ENCODE measurements around the gene RMDN2.

DNA sequence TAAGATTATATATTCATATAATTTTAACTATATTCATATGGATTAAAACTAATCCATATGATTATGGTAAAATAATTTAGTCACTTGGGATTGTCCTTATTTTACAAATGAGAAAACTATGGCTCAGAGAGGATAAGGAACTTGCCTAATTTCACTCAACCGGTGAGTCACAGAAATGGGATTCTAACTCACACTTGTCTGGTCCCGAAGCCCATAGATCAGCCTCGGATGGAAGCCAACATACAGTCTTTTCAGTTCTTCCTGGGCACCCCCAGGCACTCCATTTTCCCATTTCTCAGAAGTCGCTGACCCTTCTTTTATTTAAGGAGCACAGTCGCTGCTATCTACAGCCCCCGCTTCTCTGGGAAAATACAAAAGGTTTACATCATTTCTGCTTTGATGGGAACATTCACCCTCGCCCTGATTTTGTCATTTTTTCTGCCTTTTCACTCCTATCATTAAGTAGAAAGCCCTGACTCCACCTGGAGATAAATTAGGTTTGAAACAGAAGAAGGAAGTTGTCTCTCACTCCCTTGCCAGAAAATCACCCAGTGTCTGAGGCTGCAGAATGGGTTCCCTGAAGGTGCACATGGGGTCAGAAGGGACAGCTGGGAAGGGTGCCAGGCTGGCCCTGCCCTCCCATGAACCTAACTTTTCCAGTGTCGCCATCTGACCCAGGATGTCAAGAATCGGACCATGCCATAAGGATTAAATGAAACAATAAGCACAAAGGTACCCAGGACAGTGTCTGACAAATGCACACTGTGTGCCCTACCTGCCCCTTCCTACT, 114.2 kb downstream of the RMDN2 start:
- TF ChIP-seq MYC (IDR thresholded peaks at IDR 0.05; ENCODE audit: low read depth, low read length): no peak
- TF ChIP-seq, protein P1, sequence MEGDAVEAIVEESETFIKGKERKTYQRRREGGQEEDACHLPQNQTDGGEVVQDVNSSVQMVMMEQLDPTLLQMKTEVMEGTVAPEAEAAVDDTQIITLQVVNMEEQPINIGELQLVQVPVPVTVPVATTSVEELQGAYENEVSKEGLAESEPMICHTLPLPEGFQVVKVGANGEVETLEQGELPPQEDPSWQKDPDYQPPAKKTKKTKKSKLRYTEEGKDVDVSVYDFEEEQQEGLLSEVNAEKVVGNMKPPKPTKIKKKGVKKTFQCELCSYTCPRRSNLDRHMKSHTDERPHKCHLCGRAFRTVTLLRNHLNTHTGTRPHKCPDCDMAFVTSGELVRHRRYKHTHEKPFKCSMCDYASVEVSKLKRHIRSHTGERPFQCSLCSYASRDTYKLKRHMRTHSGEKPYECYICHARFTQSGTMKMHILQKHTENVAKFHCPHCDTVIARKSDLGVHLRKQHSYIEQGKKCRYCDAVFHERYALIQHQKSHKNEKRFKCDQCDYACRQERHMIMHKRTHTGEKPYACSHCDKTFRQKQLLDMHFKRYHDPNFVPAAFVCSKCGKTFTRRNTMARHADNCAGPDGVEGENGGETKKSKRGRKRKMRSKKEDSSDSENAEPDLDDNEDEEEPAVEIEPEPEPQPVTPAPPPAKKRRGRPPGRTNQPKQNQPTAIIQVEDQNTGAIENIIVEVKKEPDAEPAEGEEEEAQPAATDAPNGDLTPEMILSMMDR (IDR thresholded peaks at IDR 0.05; ENCODE audit: low read depth, low read length): no peak

Data from NB4 (cell line).